Activated effector memory CD4-positive, alpha-beta T cell treated with anti-CD3 and anti-CD28 coated beads, Interleukin-2, amount 50 U/mL, for 16 hours (primary cell): ENCODE data around the gene SNTG2.

ENCODE experiments used
- DNase-seq: peaks from one replicate; pipeline ENCODE4 v3.0.0-alpha.2; 2020

Gene SNTG2

DNA sequence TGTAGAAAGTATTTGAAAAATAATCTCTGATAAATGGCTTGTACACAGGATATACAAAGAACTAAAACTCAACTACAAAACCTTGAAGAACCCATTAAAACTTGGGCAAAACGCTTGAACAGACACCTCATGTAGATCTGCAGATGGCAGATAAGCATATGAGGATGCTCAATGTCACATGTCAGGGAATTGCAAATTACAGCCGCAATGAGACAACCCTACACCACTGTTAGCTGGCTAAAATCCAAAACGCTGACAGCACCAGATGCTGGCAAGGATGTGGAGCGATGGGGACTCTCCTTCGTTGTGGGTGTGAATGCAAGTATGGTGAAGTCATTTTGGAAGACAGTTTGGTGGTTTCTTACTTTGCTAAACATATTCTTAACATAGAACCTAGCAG, 53.7 kb downstream of the SNTG2 start:
- no peak for DNase-seq

GRCh38 chr2:1010415-1010930, 59.8 kb downstream of the SNTG2 start:
- DNase-seq: no peak

- no peak for DNase-seq
Observed at GRCh38 chr2:1011006-1011405, 60.4 kb downstream of the SNTG2 start.

DNA sequence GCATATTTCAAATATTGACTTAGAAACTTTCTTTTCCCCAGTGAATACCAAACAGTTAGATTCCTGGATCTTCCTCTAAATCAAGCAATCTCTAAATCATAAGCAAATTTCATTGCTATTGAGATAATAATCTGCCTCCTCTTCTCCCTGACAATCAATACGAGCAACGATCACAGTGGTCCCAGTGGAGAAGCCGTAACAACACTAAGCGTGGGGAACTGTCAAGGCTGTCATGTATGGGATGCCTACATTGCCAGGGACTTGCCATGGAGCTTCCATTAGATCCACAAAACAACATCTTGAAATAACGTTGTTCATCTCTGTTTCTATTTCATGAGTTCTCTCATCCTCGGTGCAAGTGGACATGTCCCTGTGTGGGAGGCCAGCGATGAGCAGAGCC, 61.3 kb downstream of the SNTG2 start:
- no peak for DNase-seq

- no peak for DNase-seq
Observed at GRCh38 chr2:1014802-1015201, 64.2 kb downstream of the SNTG2 start.

GRCh38 chr2:1016500-1016899, 65.9 kb downstream of the SNTG2 start:
- DNase-seq: no peak

DNA sequence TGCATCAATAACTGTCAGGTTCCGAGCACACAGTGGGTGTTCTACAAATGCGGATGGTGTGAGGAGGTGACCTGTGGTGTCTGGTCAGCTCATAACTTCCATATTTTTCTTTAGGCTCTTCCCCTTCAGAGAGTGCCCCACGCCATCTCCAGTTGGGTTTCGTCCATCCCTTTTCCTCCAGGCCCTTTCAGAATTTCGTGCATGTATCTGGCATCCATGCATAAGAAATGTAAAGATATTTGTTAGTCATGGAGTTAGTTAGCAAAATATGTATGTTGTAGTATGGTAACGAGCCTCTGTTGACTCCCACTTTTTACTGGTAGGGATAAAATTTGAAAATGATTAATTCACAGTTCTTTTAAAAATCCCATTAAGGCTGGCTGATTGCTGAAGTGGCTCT, 67.2 kb downstream of the SNTG2 start:
- DNase-seq: no peak

DNA sequence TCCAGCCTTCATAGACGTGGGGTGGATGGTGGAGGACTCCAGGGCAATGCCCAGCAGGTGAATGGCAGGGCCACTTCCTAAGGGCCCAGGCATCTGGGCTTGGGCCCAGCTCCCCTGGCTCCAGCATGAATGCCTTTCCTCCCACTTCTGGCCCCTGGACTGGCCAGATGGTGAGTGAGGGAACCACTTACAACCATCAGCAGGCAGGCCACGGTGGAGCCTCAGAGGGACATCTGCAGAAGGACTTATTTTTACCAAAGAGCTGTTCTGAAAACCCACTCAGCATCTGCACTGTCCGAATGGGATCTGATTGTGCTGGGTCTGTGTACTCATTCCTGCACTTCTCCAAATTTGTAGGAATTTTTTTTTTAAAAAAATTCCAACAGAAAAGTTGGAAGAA, 69.6 kb downstream of the SNTG2 start:
- no peak for DNase-seq

DNA sequence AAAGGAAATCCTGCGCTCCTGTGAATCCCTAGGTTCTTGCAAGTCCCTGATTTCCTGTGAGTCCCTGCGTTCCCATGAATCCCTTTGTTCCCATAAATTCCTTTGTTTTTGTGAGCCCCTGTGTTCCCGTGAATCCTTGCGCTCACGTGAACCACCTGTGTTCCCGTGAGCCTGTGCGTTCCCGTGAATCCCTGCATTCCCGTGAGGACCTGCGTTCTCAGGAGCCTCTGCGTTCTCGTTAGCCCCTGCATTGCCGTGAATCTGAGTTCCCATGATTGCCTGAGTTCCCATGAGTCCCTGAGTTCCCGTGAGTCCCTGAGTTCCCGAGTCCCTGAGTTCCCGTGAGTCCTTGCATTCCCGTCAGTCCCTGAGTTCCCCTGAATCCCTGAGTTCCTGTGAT, 71.5 kb downstream of the SNTG2 start:
- no peak for DNase-seq

GRCh38 chr2:1024981-1025380, 74.3 kb downstream of the SNTG2 start:
- no peak for DNase-seq

- no peak for DNase-seq
Observed at GRCh38 chr2:1026141-1026540, 75.5 kb downstream of the SNTG2 start.

- no peak for DNase-seq
Observed at GRCh38 chr2:1028831-1029230, 78.2 kb downstream of the SNTG2 start.

- DNase-seq: peak; percentile 72
Observed at GRCh38 chr2:1032030-1032429, 81.4 kb downstream of the SNTG2 start.

GRCh38 chr2:1033069-1033468, 82.4 kb downstream of the SNTG2 start:
- DNase-seq: no peak

- DNase-seq: no peak
Observed at GRCh38 chr2:1037066-1037465, 86.4 kb downstream of the SNTG2 start.

GRCh38 chr2:1039549-1039948, 88.9 kb downstream of the SNTG2 start:
- no peak for DNase-seq

GRCh38 chr2:1041012-1041805, 90.6 kb downstream of the SNTG2 start:
- no peak for DNase-seq

DNA sequence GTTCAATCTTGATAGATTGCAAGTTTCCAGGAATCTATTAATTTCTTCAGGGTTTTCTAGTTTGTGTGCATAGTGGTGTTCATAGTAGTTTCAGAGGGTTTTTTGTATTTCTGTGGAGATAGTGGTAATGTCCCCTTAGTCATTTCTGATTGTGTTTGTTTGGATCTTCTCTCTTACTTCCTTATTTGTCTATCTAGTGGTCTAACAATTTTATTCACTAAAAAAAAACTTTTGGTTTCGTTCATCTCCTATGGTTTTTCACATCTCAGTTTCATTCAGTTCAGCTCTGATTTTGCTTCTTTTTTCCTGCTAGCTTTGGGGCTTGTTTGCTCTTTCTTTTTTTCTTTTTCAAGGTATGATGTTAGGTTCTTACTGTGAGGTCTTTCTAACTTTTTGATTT, 94.5 kb downstream of the SNTG2 start:
- no peak for DNase-seq

GRCh38 chr2:1046067-1046466, 95.4 kb downstream of the SNTG2 start:
- no peak for DNase-seq

DNA sequence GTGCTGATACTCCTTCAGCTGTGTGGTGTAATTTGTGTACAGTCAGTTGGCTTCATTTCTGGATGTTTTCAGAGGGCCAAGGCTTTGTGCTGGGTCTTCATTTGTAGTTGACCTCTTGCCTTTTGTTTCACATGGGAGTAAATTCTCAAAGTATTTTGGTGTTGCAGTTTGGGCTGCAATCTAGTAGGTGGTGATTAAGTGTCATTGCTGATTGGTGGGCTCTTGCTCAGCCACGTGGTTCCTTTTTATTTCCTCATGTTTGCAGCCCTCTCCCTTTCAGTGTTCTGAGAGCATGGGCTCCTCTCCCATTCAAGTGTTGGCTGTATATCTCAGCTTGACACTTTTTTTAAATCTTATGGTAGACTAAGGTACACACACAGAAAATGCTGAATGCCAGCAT, 96.8 kb downstream of the SNTG2 start:
- no peak for DNase-seq

DNA sequence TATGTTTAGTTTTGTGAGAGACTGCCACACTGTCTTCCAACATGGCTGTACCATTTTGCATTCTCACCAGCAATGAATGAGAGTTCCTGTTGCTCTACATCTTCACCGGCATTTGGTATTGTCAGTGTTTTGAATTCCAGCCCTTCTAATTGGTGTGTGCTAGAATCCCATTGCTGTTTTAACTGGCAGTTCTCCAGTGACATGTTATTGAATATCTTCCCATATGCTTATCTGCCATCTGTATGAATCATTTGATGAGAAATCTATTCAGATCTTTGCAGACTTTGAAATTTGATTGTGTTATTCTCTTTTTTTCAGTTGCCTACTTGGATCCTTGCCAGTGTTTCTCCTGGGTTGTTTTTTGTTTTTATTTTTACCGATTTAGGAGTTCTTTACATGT, 99.0 kb downstream of the SNTG2 start:
- DNase-seq: no peak

DNA sequence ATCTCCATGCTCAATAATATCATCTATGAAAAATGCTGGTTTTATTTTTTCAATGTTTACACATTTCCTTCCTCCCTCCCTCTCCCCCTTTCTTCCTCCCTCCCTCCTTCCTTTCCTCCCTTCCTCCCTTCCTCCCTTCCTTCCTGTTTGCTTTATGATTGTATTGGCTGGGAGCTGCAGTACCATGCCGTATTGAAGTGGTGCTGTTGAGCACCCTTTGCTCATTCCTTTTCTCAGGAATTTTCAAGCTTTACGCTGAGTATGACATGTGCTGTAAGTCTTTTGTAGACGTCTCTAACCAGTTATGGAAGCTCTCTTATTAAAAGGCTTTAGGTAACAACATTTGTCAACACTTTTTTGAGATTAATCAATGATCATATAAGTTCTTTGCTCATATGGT, 100.4 kb downstream of the SNTG2 start:
- DNase-seq: no peak

DNA sequence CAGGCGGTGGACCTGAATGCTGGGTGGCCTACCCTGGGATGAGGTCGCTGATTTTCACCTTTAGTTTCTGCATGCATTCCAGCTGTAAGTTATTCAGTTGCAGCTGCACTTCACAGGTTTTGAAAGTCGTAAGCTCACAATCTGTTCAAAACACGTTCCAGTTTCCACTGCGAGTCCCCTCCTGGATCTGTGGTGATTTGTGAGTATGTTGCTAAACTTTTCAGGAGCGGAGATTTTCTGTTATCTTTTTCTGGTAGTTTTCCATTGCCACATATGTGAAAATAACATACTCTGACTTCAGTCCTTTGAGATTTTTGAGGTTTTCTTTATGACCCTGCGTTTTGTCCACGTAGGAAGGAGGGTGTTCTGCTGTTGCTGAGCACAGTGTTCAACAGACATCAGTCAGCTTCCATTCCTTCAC, 102.1 kb downstream of the SNTG2 start:
- no peak for DNase-seq

DNA sequence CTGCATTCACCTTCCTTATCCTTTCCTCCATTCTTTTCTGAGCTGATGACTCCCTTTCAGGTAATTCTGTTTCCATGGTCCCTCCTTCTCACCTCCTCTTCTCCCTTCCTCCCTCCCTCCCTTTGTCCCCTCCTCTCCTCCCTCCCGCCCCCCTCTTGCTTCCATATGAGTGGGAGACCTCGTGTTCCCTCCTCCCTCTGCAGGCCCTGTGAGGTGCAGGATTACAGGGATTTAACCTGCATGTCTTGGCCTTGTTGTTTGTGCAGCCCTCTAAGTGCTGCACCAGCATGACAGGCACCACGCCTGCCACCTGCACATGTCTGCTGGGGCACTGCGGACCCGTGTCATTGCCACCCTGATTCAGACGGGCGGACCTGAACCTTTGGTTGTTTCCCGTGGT, 103.1 kb downstream of the SNTG2 start:
- DNase-seq: no peak

DNA sequence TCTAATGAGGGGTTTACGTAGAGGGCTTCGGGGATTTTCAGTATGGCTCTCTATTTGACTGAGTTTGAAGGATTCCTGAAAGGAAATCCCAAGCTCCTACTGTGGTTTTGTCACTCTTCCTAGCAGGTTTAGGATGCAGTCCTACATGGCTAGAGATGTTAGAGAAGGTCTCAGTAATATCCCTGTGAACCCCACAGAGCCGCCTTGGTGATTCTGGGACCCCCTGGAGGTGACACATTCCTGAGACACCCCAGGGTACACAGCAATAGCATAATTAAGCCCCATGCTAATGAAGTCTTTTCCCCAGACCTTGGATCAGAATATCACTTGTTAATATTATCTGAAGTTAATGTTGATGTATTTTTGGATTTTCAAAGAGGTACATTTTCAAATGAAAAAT, 103.8 kb downstream of the SNTG2 start:
- no peak for DNase-seq
